ENCODE results near the gene AMBP.

DNA sequence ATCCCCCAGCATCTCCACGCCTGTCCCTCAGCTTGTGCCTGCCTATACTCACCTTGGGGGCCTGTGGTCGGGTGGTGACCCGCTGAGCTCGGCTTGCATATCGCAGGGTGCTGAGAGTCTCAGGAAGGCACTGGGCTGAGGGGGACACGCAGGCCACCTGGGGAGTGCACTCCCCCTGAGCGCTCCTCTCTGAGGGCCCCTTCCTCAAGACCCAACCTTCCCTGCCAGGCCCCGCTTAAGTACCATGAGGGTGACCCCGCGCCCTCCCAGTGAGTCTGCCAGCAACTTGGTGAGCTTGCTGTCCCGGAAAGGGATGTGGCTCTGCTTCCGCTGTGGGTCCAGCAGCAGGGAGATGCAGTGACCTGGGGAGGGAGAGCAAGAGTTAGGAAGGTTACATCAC is 16.9 kb upstream of the AMBP start:
- TF ChIP-seq ZNF549 (CRISPR knock-in tag; IDR thresholded peaks at IDR 0.05) (no peak), CTCF (CRISPR knock-in tag; IDR thresholded peaks at IDR 0.05) (no peak), POLR2A (IDR thresholded peaks at IDR 0.05; ENCODE audit: insufficient read depth in 1 of 2, low read depth in 2 of 2, low read length in 2 of 2) (no peak), TCF7L2 (IDR thresholded peaks at IDR 0.05; ENCODE audit: low read depth, low read length) (no peak), HNF4G (IDR thresholded peaks at IDR 0.05; ENCODE audit: borderline replicate concordance, low read depth, low read length) (no peak), HNF4G (CRISPR knock-in tag; IDR thresholded peaks at IDR 0.05; ENCODE audit: borderline replicate concordance, low read depth) (no peak), ZNF263 (CRISPR knock-in tag; IDR thresholded peaks at IDR 0.05) (no peak), ZNF331 (CRISPR knock-in tag; IDR thresholded peaks at IDR 0.05) (no peak), MTF1 (CRISPR knock-in tag; IDR thresholded peaks at IDR 0.05) (no peak), ZSCAN5A (CRISPR knock-in tag; IDR thresholded peaks at IDR 0.05; ENCODE audit: borderline replicate concordance) (no peak), SRY (CRISPR knock-in tag; IDR thresholded peaks at IDR 0.05) (no peak), NFYC (CRISPR knock-in tag; IDR thresholded peaks at IDR 0.05) (no peak), ZNF740 (CRISPR knock-in tag; IDR thresholded peaks at IDR 0.05) (no peak)
- TF ChIP-seq, protein P1, sequence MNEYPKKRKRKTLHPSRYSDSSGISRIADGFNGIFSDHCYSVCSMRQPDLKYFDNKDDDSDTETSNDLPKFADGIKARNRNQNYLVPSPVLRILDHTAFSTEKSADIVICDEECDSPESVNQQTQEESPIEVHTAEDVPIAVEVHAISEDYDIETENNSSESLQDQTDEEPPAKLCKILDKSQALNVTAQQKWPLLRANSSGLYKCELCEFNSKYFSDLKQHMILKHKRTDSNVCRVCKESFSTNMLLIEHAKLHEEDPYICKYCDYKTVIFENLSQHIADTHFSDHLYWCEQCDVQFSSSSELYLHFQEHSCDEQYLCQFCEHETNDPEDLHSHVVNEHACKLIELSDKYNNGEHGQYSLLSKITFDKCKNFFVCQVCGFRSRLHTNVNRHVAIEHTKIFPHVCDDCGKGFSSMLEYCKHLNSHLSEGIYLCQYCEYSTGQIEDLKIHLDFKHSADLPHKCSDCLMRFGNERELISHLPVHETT (CRISPR knock-in tag; conservative IDR thresholded peaks at IDR 0.05): no peak
